Stimulated activated CD4-positive, alpha-beta T cell treated with anti-CD3 and anti-CD28 coated beads, Interleukin-12 subunit alpha, Interleukin-12 subunit beta, amount 100 ng/mL, for 24 hours (primary cell): Measurements from ENCODE around the gene MYO7B.
"Not testable (repeated sequence)": the region's sequence is repeated elsewhere in the genome, so short reads cannot be mapped to it uniquely, and the experiment has no call there.

ENCODE experiments used
- DNase-seq, 2 experiments: peaks; one replicate each; pipeline ENCODE4 v3.0.0-alpha.2; 2020; ENCODE audit warnings: low read depth in 2 of 2

The MYO7B gene

GRCh38 chr2:127551221-127551930, 15.9 kb downstream of the MYO7B start:
- no peak for DNase-seq

- no peak for DNase-seq
These were observed 16.9 kb downstream of the MYO7B start for GRCh38 chr2:127552336-127552735.

- no peak for DNase-seq
These were observed 17.4 kb downstream of the MYO7B start for GRCh38 chr2:127552846-127553245.

DNA sequence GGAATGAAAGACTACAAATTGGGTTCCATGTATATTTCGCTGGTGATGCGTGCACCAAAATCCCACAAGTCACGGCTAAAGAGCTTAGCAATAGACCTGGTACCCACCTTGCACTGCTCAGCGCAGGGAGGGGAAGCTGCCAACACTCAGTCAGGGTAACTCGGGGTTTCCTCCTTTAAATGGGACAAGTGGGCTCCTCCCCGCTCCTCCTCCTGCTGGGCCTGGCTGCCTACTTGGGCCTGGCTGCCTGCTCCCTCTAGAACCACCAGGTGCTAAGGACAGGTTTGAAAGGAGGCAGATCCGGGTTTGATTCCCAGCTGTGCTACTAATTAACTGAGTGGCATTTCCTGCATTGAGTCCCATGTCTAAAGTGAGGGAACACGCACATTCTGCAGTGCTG, 23.4 kb downstream of the MYO7B start:
- no peak for DNase-seq

DNA sequence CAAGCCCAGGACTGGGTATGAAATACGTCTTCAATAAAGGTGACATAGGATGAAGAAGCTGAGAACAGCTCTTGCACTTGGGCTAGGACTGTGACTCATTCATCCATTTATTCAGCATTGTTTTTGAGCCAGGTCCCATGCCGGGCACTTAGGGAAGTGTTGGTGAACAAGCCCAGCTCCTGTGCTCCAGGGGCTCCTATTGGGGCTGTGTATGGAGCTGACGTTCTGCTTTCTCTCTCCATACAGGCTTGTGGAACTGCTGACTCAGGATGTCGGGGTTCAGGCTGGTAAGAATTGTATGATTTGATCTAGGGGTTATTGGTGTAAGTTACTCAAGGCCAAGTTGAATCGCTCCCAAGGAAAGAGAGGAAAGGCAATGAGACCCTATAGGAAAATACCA, 24.0 kb downstream of the MYO7B start:
- no peak for DNase-seq

DNA sequence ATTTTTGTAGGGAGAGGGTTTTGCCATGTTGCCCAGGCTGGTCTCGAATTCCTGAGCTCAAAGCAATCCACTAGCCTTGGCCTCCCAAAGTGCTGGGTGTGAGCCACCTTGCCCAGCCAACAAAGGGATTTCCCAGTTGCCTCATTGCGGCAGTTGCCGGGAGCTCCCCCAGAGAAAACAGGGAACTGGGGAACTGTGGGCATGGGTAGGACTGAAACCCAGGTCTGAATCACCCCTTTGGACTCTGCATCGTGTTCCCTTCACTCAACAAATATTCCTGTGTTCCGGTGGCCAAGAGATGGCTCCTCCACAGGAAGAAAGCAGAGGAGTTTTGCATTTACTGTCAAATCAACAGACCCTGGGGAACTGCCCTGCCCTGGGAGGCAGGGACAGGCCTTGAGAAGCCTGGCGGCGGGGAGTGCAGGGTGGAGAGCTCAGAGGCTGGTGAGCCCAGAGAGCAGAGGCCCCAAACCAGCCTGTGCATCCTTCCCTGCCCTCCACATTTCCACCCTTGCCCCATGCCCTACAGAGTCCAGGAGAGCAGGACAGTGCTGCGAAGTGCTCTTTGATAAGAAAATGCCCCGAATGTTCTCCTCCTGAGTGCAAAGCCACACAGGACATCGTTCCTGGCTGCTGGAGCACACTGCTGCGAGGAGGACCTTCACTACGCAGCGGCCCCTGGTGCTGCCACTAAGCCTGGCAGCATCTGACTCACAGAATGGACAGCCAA, 24.9 kb downstream of the MYO7B start:
- no peak for DNase-seq

GRCh38 chr2:127560931-127561280, 25.4 kb downstream of the MYO7B start:
- DNase-seq: no peak

DNA sequence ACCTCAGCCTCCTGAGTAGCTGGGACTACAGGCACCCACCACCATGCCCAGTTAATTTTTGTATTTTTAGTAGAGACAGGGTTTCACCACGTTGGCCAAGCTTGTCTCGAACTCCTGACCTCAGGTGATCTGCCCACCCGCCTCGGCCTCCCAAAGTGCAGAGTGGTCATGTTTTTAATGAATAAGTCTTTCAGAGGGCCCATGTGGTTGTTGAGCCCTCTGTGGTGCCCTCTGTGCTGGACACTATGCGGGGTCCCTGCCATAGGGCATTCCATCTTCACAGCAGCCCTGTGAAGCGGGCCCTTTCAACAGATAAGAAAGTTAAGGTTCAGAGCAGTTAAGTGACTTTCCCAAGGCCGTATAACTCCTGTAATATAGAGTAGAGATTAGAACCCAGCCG, 25.9 kb downstream of the MYO7B start:
- DNase-seq: no peak

DNA sequence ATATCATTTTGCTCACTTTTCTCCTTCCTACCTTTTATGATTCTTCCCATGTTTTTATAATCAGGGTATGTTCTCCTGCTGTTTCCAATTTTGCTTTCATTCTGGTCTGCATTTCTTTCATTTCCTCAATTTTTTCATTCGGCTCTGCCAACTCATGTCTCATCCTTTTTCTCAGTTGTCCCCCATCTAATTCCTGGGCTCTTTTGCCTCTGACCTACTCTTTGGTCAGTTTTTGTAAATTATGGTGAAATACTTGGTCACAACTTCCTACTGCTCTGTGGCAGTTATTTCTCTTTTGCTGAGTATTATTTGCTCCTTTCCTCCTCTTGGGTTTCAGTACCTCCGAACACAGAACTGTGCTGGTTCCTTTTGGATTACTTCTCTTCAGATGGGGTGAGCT, 27.5 kb downstream of the MYO7B start:
- no peak for DNase-seq

DNA sequence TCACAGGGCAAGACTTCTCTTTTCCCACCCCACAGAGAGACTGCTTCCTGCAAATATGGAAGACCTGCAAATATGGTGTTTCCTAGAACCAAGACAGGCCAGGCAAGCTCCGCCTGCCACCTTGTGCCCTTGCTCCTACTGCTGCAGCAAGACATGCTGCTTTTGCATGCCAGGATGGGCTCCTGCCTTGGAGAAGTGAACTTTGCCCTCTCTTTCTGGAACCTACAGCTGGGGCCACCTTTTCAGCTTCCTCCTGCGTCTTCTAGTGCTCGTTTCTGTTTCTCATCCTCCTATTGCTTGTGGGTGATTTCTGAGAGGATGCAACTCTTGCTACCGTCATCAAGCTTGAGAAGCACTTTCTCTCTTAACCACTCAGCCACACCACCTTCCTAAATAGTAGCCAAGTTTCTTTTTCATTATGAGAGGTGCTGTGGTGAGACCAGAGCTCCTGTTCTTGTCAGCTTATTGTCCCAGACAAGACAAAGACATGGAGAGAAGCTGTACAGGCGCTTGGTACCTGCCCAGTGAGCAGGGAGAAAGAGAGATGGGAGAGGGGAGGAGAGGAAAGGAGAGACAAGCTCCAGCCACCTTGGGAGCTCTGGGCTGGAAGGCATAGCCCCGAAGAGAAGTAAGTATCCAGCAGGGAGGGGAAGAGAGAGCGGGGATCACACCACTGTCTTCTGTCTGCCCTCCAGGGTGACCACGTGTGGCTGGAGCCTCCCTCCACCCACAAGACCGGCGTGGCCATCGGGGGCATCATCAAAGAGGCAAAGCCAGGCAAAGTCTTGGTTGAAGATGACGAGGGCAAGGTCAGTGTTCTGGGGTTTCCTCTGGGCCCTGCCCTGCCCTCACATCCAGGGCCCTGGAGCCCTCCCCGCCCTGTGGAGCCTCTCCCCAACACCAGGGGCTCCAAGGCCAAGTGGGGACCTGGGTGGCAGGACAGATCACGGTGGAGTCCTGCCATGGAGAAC, 28.3 kb downstream of the MYO7B start:
- DNase-seq: no peak

DNA sequence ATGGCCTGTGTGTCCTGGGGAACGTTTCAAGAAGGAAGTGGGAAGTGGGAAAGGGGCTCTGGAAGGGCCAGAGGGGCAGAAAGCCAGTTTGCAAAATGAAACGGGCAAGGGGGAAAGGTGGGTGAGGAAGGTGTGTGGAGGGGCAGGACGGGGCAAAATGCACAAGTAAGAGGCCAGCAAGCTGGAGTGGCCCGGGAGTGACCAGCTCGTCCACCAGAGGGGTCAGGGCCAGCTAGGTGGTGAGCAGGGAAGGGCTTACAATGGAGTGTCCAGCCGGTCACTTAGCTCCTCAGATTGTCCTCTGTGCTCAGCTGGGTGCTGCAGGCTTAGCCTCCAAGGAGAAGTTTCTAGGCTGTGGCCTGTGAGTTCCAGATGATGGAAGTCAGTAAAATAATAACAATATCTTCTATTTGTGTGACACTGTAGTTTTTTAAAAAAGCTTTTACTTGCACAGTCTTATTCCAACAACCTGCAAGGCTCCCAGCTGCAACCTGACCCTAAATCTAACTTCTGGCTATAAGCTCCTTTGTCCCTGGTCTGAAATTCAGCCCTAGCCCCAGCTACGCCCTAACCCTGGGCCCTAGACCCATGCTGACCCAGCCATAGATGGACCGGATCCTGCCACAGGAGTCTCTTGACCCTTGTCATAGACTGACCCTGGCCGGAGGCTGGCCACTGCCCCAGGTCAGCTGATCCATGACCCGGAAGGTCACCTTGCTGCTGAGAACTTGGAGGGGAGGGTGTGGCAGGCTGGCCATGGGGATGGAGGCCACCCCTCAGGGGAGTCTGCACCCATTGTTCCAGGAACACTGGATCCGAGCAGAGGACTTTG, 29.2 kb downstream of the MYO7B start:
- DNase-seq: no peak

GRCh38 chr2:127565261-127566138, 30.0 kb downstream of the MYO7B start:
- DNase-seq: no peak

DNA sequence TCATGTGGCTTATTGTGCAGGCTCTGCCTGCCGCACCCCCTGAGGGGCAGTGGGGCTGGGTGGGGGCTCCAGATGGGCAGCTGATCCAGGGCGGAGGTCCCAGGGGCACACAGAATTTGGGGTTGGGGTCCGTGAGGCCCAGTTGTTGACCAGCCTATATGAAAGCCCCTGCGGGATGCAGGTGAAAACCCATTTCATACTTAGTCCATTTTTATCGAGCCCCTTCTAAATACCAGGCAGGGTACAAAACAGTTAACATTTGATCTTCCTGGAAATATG, 30.6 kb downstream of the MYO7B start:
- DNase-seq: no peak

GRCh38 chr2:127566576-127566975, 31.1 kb downstream of the MYO7B start:
- no peak for DNase-seq

- no peak for DNase-seq
These were observed 31.9 kb downstream of the MYO7B start for GRCh38 chr2:127567351-127567854.

GRCh38 chr2:127568128-127568527, 32.6 kb downstream of the MYO7B start:
- no peak for DNase-seq

GRCh38 chr2:127569666-127570065, 34.2 kb downstream of the MYO7B start:
- DNase-seq: no peak

GRCh38 chr2:127570282-127571250, 35.1 kb downstream of the MYO7B start:
- no peak for DNase-seq

GRCh38 chr2:127572352-127572751, 36.9 kb downstream of the MYO7B start:
- DNase-seq: not testable (repeated sequence)
